H1 (cell line): ENCODE results near the gene GTSE1. TPM values are rescaled to one million over a fixed set of nuclear protein-coding genes. Genes with fewer than 3 reads are reported as not detected.

Experiments used
- CTCF ChIA-PET: fragments of 300-600 bp; sonication (Branson Sonifier 250); formaldehyde crosslinking; loops from one replicate; lab custom pipeline; 2021; ENCODE audit not compliant: partially characterized antibody; lab: Charles Lee
- POLR2A ChIA-PET: fragments of 300-600 bp; sonication (Branson Sonifier 250); formaldehyde crosslinking; loops from one replicate; lab custom pipeline; 2021; ENCODE audit warnings: inconsistent platforms; ENCODE audit not compliant: partially characterized antibody; lab: Charles Lee
- DNase-seq, 2 experiments: peaks; one replicate each; pipeline versions ENCODE4 v3.0.0 to v3.0.0-alpha.2; 2010 to 2022; ENCODE audit warnings: low spot score in 2 of 2, low read depth in 1 of 2, mixed read lengths in 1 of 2
- FAIRE-seq: peaks from 2 replicates; lab custom pipeline; 2011; peaks lifted over from hg19 to GRCh38; lab: Jason Lieb, UNC
- H2AFZ ChIP-seq: 2 replicates; pipeline ENCODE4 v1.8.1; 2012; ENCODE audit warnings: low read length, inconsistent platforms
- H2AK5ac ChIP-seq: 2 replicates; pipeline ENCODE4 v1.6.1; 2013; ENCODE audit warnings: low read depth, low read length
- H2BK120ac ChIP-seq: replicated peaks from 2 replicates; pipeline ENCODE3; 2013; ENCODE audit warnings: low read depth, low read length, inconsistent platforms
- H2BK12ac ChIP-seq: 2 replicates; pipeline ENCODE4 v1.6.1; 2013; ENCODE audit warnings: low read depth, low read length
- H2BK15ac ChIP-seq: 2 replicates; pipeline ENCODE4 v1.6.1; 2013; ENCODE audit warnings: low read length
- H2BK20ac ChIP-seq: 2 replicates; pipeline ENCODE4 v1.6.1; 2013; ENCODE audit warnings: low read length
- H2BK5ac ChIP-seq: 2 replicates; pipeline ENCODE4 v1.6.1; 2013; ENCODE audit warnings: low read depth, low read length
- H3K14ac ChIP-seq: 2 replicates; pipeline ENCODE4 v1.6.1; 2013; ENCODE audit warnings: inconsistent platforms; ENCODE audit not compliant: insufficient read length
- H3K18ac ChIP-seq: 2 replicates; pipeline ENCODE4 v1.6.1; 2013; ENCODE audit warnings: low read length; ENCODE audit errors: extremely low read depth
- H3K23ac ChIP-seq: 2 replicates; pipeline ENCODE4 v1.6.1; 2013; ENCODE audit warnings: inconsistent platforms; ENCODE audit not compliant: insufficient read length
- H3K23me2 ChIP-seq: 2 replicates; pipeline ENCODE4 v1.6.1; 2013; ENCODE audit warnings: low read depth, low read length
- H3K27ac ChIP-seq: 2 replicates; pipeline ENCODE4 v1.6.1; 2011; ENCODE audit warnings: low read depth, low read length, inconsistent platforms
- H3K27me3 ChIP-seq, 4 experiments: replicated peaks in 1 of 4; 1 replicate in 1 of 4; 2 replicates in 3 of 4; pipeline versions ENCODE4 v1.6.1 to v1.8.1; 2011 to 2013; ENCODE audit warnings: low read length in 3 of 4, mild to moderate bottlenecking in 3 of 4, inconsistent platforms in 2 of 4, mixed read lengths in 2 of 4, moderate library complexity in 1 of 4; ENCODE audit not compliant: control insufficient read depth in 3 of 4, insufficient read depth in 3 of 4; ENCODE audit errors: extremely low read depth in 1 of 4
- H3K36me3 ChIP-seq, 4 experiments: 2 replicates each; pipeline versions ENCODE4 v1.6.1 to v1.8.1; 2011 to 2013; ENCODE audit warnings: mild to moderate bottlenecking in 4 of 4, low read length in 3 of 4, moderate library complexity in 2 of 4, control low read depth in 1 of 4, inconsistent platforms in 1 of 4; ENCODE audit not compliant: insufficient read depth in 4 of 4, control insufficient read depth in 2 of 4
- H3K4ac ChIP-seq: replicated peaks from 2 replicates; pipeline ENCODE3; 2013; ENCODE audit warnings: low read length, low read depth, mixed read lengths, inconsistent platforms; ENCODE audit not compliant: insufficient read length
- H3K4me1 ChIP-seq, 4 experiments: replicated peaks in 1 of 4; 1 replicate in 1 of 4; 2 replicates in 3 of 4; pipeline versions ENCODE4 v1.6.1 to v1.8.1; 2011 to 2013; ENCODE audit warnings: low read length in 3 of 4, inconsistent platforms in 2 of 4, mixed read lengths in 1 of 4; ENCODE audit not compliant: insufficient read depth in 4 of 4, control insufficient read depth in 3 of 4
- H3K4me2 ChIP-seq, 2 experiments: 2 replicates each; pipeline versions ENCODE4 v1.6.1 to v1.8.1; 2011 to 2013; ENCODE audit warnings: low read depth in 2 of 2, low read length in 2 of 2, control low read depth in 1 of 2, inconsistent platforms in 1 of 2, mild to moderate bottlenecking in 1 of 2; ENCODE audit not compliant: insufficient read depth in 1 of 2
- H3K4me3 ChIP-seq, 4 experiments: fragments of 200-600, 300-600 bp in 1 of 4; sonication (generic), shearing (Covaris generic), sonication (Bioruptor Twin) in 1 of 4; 2 replicates each; pipeline versions ENCODE4 v1.5.1 to v1.8.1; 2011 to 2016; ENCODE audit warnings: low read length in 4 of 4, low read depth in 3 of 4, control low read depth in 2 of 4, inconsistent platforms in 2 of 4, mild to moderate bottlenecking in 2 of 4, mixed read lengths in 1 of 4, moderate library complexity in 1 of 4; ENCODE audit not compliant: insufficient read depth in 2 of 4; ENCODE audit errors: extremely low read depth in 1 of 4
- H3K56ac ChIP-seq: replicated peaks from 2 replicates; pipeline ENCODE3; 2013; ENCODE audit warnings: low read depth, mild to moderate bottlenecking, mixed read lengths, low read length, inconsistent platforms; ENCODE audit not compliant: insufficient read length
- H3K79me1 ChIP-seq: 2 replicates; pipeline ENCODE4 v1.6.1; 2013; ENCODE audit warnings: low read depth, low read length, control low read depth
- H3K79me2 ChIP-seq, 2 experiments: 2 replicates each; pipeline versions ENCODE4 v1.6.1 to v1.8.1; 2012 to 2013; ENCODE audit warnings: low read length in 2 of 2, mild to moderate bottlenecking in 2 of 2, inconsistent platforms in 1 of 2; ENCODE audit not compliant: insufficient read depth in 2 of 2, control insufficient read depth in 1 of 2
- H3K9ac ChIP-seq, 4 experiments: replicated peaks in 1 of 4; 1 replicate in 1 of 4; 2 replicates in 3 of 4; pipeline versions ENCODE4 v1.6.1 to v1.8.1; 2011 to 2013; ENCODE audit warnings: low read depth in 3 of 4, low read length in 3 of 4, control low read depth in 2 of 4, mild to moderate bottlenecking in 2 of 4, moderate library complexity in 2 of 4, inconsistent platforms in 1 of 4; ENCODE audit errors: extremely low read depth in 1 of 4
- H3K9me3 ChIP-seq, 2 experiments: 2 replicates each; pipeline versions ENCODE4 v1.6.1 to v1.8.1; 2012 to 2013; ENCODE audit warnings: mild to moderate bottlenecking in 2 of 2, moderate library complexity in 2 of 2, control low read depth in 1 of 2, inconsistent platforms in 1 of 2, low read depth in 1 of 2, low read length in 1 of 2, mixed read lengths in 1 of 2; ENCODE audit not compliant: insufficient read depth in 2 of 2
- H4K20me1 ChIP-seq, 2 experiments: replicated peaks in 1 of 2; 2 replicates each; pipeline versions ENCODE3 to v1.8.1; 2011 to 2013; ENCODE audit warnings: inconsistent platforms in 2 of 2, low read length in 2 of 2, mild to moderate bottlenecking in 1 of 2; ENCODE audit not compliant: insufficient read depth in 2 of 2, control insufficient read depth in 1 of 2
- H4K5ac ChIP-seq: 2 replicates; pipeline ENCODE4 v1.6.1; 2013; ENCODE audit warnings: low read length, low read depth, mixed read lengths, inconsistent platforms; ENCODE audit not compliant: insufficient read length
- H4K8ac ChIP-seq: 2 replicates; pipeline ENCODE4 v1.8.0; 2013; ENCODE audit warnings: mild to moderate bottlenecking, moderate library complexity, low read length, inconsistent platforms; ENCODE audit not compliant: insufficient read depth; ENCODE audit errors: extremely low read depth
- H4K91ac ChIP-seq: replicated peaks from 2 replicates; pipeline ENCODE3; 2013; ENCODE audit warnings: low read length, mixed read lengths, inconsistent platforms; ENCODE audit not compliant: insufficient read length
- CEBPB ChIP-seq: IDR thresholded peaks from 2 replicates; pipeline ENCODE4 v1.6.1; 2012; ENCODE audit warnings: low read depth, low read length
- CREB1 ChIP-seq: IDR thresholded peaks from 2 replicates; pipeline ENCODE4 v1.6.1; 2012; ENCODE audit warnings: inconsistent platforms
- EP300 ChIP-seq, 2 experiments: IDR thresholded peaks; 1 replicate in 1 of 2; 2 replicates in 1 of 2; pipeline ENCODE4 v1.6.1; 2011 to 2012; ENCODE audit warnings: low read depth in 2 of 2, low read length in 2 of 2, mild to moderate bottlenecking in 2 of 2, borderline replicate concordance in 1 of 2, inconsistent platforms in 1 of 2, moderate library complexity in 1 of 2
- EZH2 ChIP-seq: fragments of 200-600 bp; sonication (generic); IDR thresholded peaks from 2 replicates; pipeline ENCODE4 v1.7.1; 2012; ENCODE audit warnings: low read depth, mild to moderate bottlenecking, moderate library complexity, low read length, inconsistent platforms; ENCODE audit not compliant: severe bottlenecking
- MAX ChIP-seq: IDR thresholded peaks from 2 replicates; pipeline ENCODE4 v1.6.1; 2012; ENCODE audit warnings: inconsistent platforms
- NRF1 ChIP-seq: IDR thresholded peaks from 2 replicates; pipeline ENCODE4 v1.6.1; 2011; ENCODE audit warnings: mild to moderate bottlenecking, low read depth, low read length, improper control_type of control experiment
- POLR2AphosphoS5 ChIP-seq: IDR thresholded peaks from 2 replicates; pipeline ENCODE4 v1.6.1; 2011; ENCODE audit warnings: low read depth, low read length
- RFX5 ChIP-seq: IDR thresholded peaks from 2 replicates; pipeline ENCODE4 v1.6.1; 2011; ENCODE audit warnings: low read depth, low read length, improper control_type of control experiment, borderline replicate concordance
- SP1 ChIP-seq: IDR thresholded peaks from 2 replicates; pipeline ENCODE4 v1.6.1; 2011; ENCODE audit warnings: low read depth, low read length
- TCF12 ChIP-seq: IDR thresholded peaks from 2 replicates; pipeline ENCODE4 v1.6.1; 2011; ENCODE audit warnings: low read depth, mild to moderate bottlenecking, low read length
- WGBS, 2 experiments: shearing (Covaris generic) in 1 of 2; methylation state at CpG; one replicate each; pipeline versions ENCODE4 v1.1.6 to v1.1.7; 2013 to 2015; ENCODE audit warnings: low lambda C conversion rate in 2 of 2, mixed read lengths in 2 of 2, inconsistent platforms in 1 of 2, low coverage in 1 of 2, missing lambda C conversion rate in 1 of 2; ENCODE audit not compliant: insufficient replicate concordance in 2 of 2, insufficient coverage in 1 of 2, insufficient read length in 1 of 2; ENCODE audit errors: extremely low coverage in 1 of 2, missing lambda C conversion rate in 1 of 2; 5-methylcytosine and 5-hydroxymethylcytosine counted together
- polyA plus RNA-seq, 7 experiments: library from polyadenylated mRNA; depleted of rRNA in 3 of 7; stranded (reverse) in 5 of 7; unstranded in 2 of 7; fragments of >200 nt in 5 of 7; fragments of 200-250 nt in 2 of 7; gene quantifications; 1 replicate in 5 of 7; 2 replicates in 1 of 7; 4 replicates in 1 of 7; pipeline versions ENCODE4 v1.2.1 to v1.2.3, GENCODE V29; 2011 to 2013; ENCODE audit warnings: missing spikeins in 2 of 7, mixed read lengths in 2 of 7
- total RNA-seq: library from RNA; stranded (reverse); fragmentation: NEBNext Ultra II Directional; extraction: Animal tissue kit (Norgen Biotek cat#: 25700); gene quantifications from 2 replicates; pipeline ENCODE4 v1.2.1, GENCODE V29; 2021

GTSE1 gene
- total and polyA plus RNA-seq, 2 of the 8 experiments (the other 6 are each of a cell fraction or from before 2014, with no cell fraction given), result 17.5 to 38.6 TPM

GRCh38 chr22:46275455-46276122 lies 21.1 kb upstream of the GTSE1 start:
- H2BK20ac ChIP-seq, result no peak overlapping the region
- H4K91ac ChIP-seq, result no peak overlapping the region
- no peak overlapping the region for H2BK5ac ChIP-seq
- no peaks in the 10 kb centered on the region for H3K79me2 ChIP-seq
- no peak overlapping the region for H3K23ac ChIP-seq
- peaks cover 0 to 5% of the 10 kb centered on the region in 2 experiments for H4K20me1 ChIP-seq
- H3K4me1 ChIP-seq, result no peaks in the 10 kb centered on the region
- no peaks in the 10 kb centered on the region for H3K9me3 ChIP-seq
- CTCF ChIA-PET, result interaction anchor here (1.3 kb wide), 1 partner anchor 12 kb away, joined by 3 read pairs; the partner anchor contains the start of gene PKDREJ
- H2AK5ac ChIP-seq, result no peak overlapping the region
- H3K27ac ChIP-seq, result no peak overlapping the region
- no peak for TF ChIP-seq NRF1
- TF ChIP-seq POLR2AphosphoS5, result no peak
- TF ChIP-seq TCF12, result no peak
- TF ChIP-seq SP1, result no peak
- TF ChIP-seq RFX5, result no peak
- no peak for TF ChIP-seq EZH2
- no peak for TF ChIP-seq CREB1
- no peak for TF ChIP-seq CEBPB
- TF ChIP-seq MAX, result no peak
- TF ChIP-seq EP300 (IDR thresholded peaks at IDR 0.05; ENCODE audit: borderline replicate concordance in 1 of 2, low read depth in 2 of 2, low read length in 2 of 2), result no peak
- no peak for DNase-seq
- no peak overlapping the region for H2BK120ac ChIP-seq
- no peak overlapping the region for H2AFZ ChIP-seq
- no peak overlapping the region for H3K18ac ChIP-seq
- H2BK15ac ChIP-seq, result no peak overlapping the region
- no peak overlapping the region for H3K4me2 ChIP-seq
- H3K9ac ChIP-seq, result no peak overlapping the region
- H4K5ac ChIP-seq, result no peak overlapping the region
- H3K23me2 ChIP-seq, result no peaks in the 10 kb centered on the region
- H3K36me3 ChIP-seq, result peaks cover 6 to 16% (median 12%) of the 10 kb centered on the region in 4 experiments; a peak in 5 of 8 replicates
- H3K4me3 ChIP-seq, result no peak overlapping the region
- H3K14ac ChIP-seq, result no peak overlapping the region
- WGBS, 2 experiments, result 83% methylated on average over 3 of the region's 3 CpGs; no CpG with 5 or more reads in 1 of the 2 experiments
- H3K56ac ChIP-seq, result no peak overlapping the region
- no peak for FAIRE-seq
- H3K79me1 ChIP-seq, result no peaks in the 10 kb centered on the region
- no peaks in the 10 kb centered on the region for H3K27me3 ChIP-seq
- no peak overlapping the region for H2BK12ac ChIP-seq
- H3K4ac ChIP-seq, result no peak overlapping the region
- no peak overlapping the region for H4K8ac ChIP-seq
- POLR2A ChIA-PET, result interaction anchor here (2.2 kb wide), 1 partner anchor 8 kb away, joined by 7 read pairs; the partner anchor contains the start of gene TTC38
